DOHH2 (cell line): ENCODE measurements around the gene KRT28.

Source experiments
- H3F3A ChIP-seq: fragments of 200-600 bp; sonication (generic), shearing (Covaris generic); 2 replicates; pipeline ENCODE4 v1.6.0; 2016; ENCODE audit warnings: antibody characterized with exemption, mild to moderate bottlenecking; ENCODE audit not compliant: control insufficient read depth, insufficient read depth
- H3K27ac ChIP-seq: fragments of 200-600 bp; sonication (generic); 2 replicates; pipeline ENCODE4 v1.5.1; 2014; ENCODE audit warnings: low read depth, mild to moderate bottlenecking, low read length, moderate library complexity
- H3K27me3 ChIP-seq: fragments of 200-600 bp; sonication (generic); 2 replicates; pipeline ENCODE4 v1.6.1; 2014; ENCODE audit warnings: mild to moderate bottlenecking, low read length, mixed read lengths; ENCODE audit not compliant: control insufficient read depth
- H3K36me3 ChIP-seq: fragments of 200-600 bp; sonication (generic); 2 replicates; pipeline ENCODE4 v1.6.1; 2014; ENCODE audit warnings: mild to moderate bottlenecking, low read length, moderate library complexity, mixed read lengths; ENCODE audit not compliant: control insufficient read depth
- H3K4me1 ChIP-seq: fragments of 200-600 bp; sonication (generic); 2 replicates; pipeline ENCODE4 v1.6.1; 2014; ENCODE audit warnings: mild to moderate bottlenecking, low read length, mixed read lengths; ENCODE audit not compliant: control insufficient read depth
- H3K4me2 ChIP-seq: fragments of 200-600 bp; sonication (generic); 2 replicates; pipeline ENCODE4 v1.6.0; 2014; ENCODE audit warnings: mild to moderate bottlenecking, low read length, moderate library complexity
- H3K4me3 ChIP-seq: fragments of 200-600 bp; sonication (generic); 2 replicates; pipeline ENCODE4 v1.5.1; 2014; ENCODE audit warnings: mild to moderate bottlenecking, low read length, mixed read lengths
- H3K79me2 ChIP-seq: fragments of 200-600 bp; sonication (generic); 2 replicates; pipeline ENCODE4 v1.6.1; 2014; ENCODE audit warnings: mild to moderate bottlenecking, low read length, mixed read lengths; ENCODE audit not compliant: control insufficient read depth
- H3K9me2 ChIP-seq: fragments of 200-600 bp; sonication (generic); replicated peaks from 2 replicates; pipeline ENCODE4 v1.6.1; 2014; ENCODE audit warnings: mild to moderate bottlenecking, low read length, mixed read lengths; ENCODE audit not compliant: control insufficient read depth
- H3K9me3 ChIP-seq: fragments of 200-600 bp; sonication (generic); 2 replicates; pipeline ENCODE4 v1.6.1; 2014; ENCODE audit warnings: antibody characterized with exemption, low read length, mixed read lengths; ENCODE audit not compliant: control insufficient read depth, insufficient read depth
- H4K20me1 ChIP-seq: fragments of 200-600 bp; sonication (generic); 2 replicates; pipeline ENCODE4 v1.6.0; 2014; ENCODE audit warnings: low read depth, mild to moderate bottlenecking, antibody characterized with exemption, low read length, moderate library complexity; ENCODE audit not compliant: control insufficient read depth, insufficient read depth
- EZH2phosphoT487 ChIP-seq: fragments of 200-600 bp; sonication (generic); IDR thresholded peaks from 2 replicates; pipeline ENCODE4 v1.6.1; 2017; ENCODE audit warnings: borderline replicate concordance, mild to moderate bottlenecking, antibody characterized with exemption, low read length, moderate library complexity, mixed read lengths
- TF ChIP-seq, protein P1 (sequence below): fragments of 200-600 bp; sonication (generic); IDR thresholded peaks from one replicate; pipeline ENCODE4 v1.5.1; 2014; ENCODE audit warnings: antibody characterized with exemption, mild to moderate bottlenecking, low read depth, low read length; ENCODE audit not compliant: poor library complexity, severe bottlenecking

Gene KRT28

DNA sequence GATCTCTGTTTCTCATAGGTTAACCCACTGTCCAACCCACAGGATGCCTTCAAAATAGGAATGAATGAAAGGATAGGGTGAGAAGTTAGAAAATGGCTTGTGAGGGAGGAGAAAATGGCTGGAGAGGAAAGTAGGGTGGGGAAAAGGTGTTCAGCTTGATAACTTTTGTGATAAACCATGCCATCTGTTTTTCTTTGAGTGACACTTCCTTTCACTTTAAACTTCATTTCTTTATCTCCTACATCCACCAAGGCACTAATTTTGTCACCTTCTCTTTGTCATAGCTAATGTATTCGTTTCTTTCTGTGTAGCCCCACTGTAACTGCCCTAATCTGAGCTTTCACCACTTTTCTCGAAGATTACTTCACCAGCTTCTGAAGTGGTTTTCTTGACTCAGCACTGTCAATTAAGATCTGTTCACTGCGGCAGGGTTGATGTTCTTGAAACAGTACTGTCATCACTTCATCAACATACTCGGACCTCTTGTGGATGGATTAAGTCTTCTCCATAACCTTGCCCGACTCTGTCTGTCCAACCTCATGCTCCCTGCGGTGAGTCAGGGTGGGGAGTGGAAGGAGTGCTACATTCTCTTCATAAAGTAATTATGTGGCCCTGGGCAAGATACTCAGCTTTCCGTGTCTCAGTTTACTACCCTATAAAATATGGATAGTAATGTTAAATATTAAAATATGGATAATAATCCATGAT lies 28.1 kb upstream of the KRT28 start:
- Histone ChIP-seq H3K9me3 (no peaks in the 10 kb centered on the region), H3K36me3 (no peaks in the 10 kb centered on the region), H3K4me3 (no peak overlapping the region), H3K4me2 (no peak overlapping the region), H4K20me1 (no peaks in the 10 kb centered on the region), H3F3A (no peaks in the 10 kb centered on the region), H3K27me3 (no peaks in the 10 kb centered on the region), H3K79me2 (peaks cover 7% of the 10 kb centered on the region; the same call in 1 of the 2 replicates), H3K27ac (no peak overlapping the region), H3K9me2 (no peaks in the 10 kb centered on the region), H3K4me1 (no peaks in the 10 kb centered on the region)
- TF ChIP-seq, protein P1, sequence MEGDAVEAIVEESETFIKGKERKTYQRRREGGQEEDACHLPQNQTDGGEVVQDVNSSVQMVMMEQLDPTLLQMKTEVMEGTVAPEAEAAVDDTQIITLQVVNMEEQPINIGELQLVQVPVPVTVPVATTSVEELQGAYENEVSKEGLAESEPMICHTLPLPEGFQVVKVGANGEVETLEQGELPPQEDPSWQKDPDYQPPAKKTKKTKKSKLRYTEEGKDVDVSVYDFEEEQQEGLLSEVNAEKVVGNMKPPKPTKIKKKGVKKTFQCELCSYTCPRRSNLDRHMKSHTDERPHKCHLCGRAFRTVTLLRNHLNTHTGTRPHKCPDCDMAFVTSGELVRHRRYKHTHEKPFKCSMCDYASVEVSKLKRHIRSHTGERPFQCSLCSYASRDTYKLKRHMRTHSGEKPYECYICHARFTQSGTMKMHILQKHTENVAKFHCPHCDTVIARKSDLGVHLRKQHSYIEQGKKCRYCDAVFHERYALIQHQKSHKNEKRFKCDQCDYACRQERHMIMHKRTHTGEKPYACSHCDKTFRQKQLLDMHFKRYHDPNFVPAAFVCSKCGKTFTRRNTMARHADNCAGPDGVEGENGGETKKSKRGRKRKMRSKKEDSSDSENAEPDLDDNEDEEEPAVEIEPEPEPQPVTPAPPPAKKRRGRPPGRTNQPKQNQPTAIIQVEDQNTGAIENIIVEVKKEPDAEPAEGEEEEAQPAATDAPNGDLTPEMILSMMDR: no peak
- TF ChIP-seq EZH2phosphoT487: no peak

DNA sequence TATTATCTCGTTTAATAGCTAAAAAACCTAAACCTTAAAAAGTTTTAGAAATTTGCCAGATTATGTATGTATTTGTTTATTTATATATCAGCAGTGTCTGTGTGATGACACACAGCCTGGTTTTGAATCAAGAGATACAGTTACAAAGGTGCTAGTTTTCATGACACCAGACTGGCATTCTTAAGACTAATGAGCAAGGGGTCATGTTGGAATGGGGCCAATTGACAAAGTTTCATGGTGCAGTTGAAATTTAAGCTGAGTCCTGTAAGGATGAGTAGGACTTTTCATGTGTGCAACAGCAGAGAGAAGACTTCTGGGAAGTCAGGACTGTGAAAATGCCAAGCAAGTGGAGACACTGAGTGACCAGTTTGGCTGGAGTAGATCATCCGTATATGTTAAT lies 25.8 kb upstream of the KRT28 start:
- H3K27me3 ChIP-seq: no peaks in the 10 kb centered on the region
- H3K4me1 ChIP-seq: no peaks in the 10 kb centered on the region
- no peaks in the 10 kb centered on the region for H3K9me3 ChIP-seq
- no peak overlapping the region for H3K4me2 ChIP-seq
- no peak overlapping the region for H3K4me3 ChIP-seq
- H4K20me1 ChIP-seq: no peaks in the 10 kb centered on the region
- peaks cover 7% of the 10 kb centered on the region; the same call in 1 of the 2 replicates for H3K79me2 ChIP-seq
- H3K27ac ChIP-seq: no peak overlapping the region
- no peaks in the 10 kb centered on the region for H3K9me2 ChIP-seq
- no peak for TF ChIP-seq EZH2phosphoT487
- TF ChIP-seq, protein P1: no peak
- H3K36me3 ChIP-seq: no peaks in the 10 kb centered on the region
- H3F3A ChIP-seq: no peaks in the 10 kb centered on the region

DNA sequence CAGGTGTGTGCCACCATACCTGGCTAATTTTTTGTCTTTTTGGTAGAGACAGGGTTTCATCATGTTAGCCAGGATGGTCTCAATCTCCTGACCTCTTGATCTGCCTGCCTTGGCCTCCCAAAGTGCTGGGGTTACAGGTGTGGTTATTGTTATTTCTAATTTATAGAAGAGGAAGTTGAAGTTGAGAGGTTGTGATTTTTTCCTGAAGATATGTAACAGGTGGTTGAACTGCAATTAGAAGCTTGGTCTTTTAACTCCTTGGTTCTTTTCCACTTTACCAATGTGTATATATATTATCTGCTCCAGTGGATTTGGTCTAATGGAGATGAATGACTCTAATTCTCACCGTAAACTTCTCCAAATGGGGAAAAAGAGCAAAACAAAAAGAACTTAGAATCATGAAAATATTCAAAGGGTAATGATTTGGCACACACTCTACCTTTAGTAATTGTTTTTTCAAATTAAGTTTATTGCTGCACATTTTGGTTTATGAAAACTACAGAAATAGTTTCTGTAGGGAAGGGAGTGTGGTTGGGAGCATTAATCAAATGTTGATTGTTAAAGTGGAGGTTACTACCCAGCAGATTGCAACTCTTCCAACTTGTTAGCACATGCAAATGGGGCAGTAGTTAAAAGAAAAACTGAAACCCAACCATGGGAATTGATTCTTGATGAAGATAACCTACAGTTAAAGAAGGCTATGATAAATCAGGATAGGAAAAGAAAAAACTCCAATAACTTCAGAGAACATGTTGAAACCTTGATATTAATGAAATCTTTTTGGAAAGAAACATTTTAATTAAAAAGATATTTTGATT lies 24.5 kb upstream of the KRT28 start:
- H4K20me1 ChIP-seq: no peaks in the 10 kb centered on the region
- no peak overlapping the region for H3K27ac ChIP-seq
- peaks cover 18% of the 10 kb centered on the region for H3K79me2 ChIP-seq
- no peaks in the 10 kb centered on the region for H3K9me2 ChIP-seq
- no peak overlapping the region for H3K4me3 ChIP-seq
- peaks cover 8% of the 10 kb centered on the region for H3K36me3 ChIP-seq
- no peak overlapping the region for H3K4me2 ChIP-seq
- TF ChIP-seq EZH2phosphoT487: no peak
- TF ChIP-seq, protein P1: no peak
- peaks cover 11% of the 10 kb centered on the region for H3F3A ChIP-seq
- H3K4me1 ChIP-seq: peaks cover 11% of the 10 kb centered on the region
- H3K27me3 ChIP-seq: no peaks in the 10 kb centered on the region
- no peaks in the 10 kb centered on the region for H3K9me3 ChIP-seq
